B cell (primary cell): Measurements from ENCODE around the gene UCN2. TPM values are rescaled to one million over a fixed set of nuclear protein-coding genes. Genes with fewer than 3 reads are reported as not detected.

Experiments
- ATAC-seq: fragments of 200-7000 bp; cut with Tn5 transposase; one replicate; pipeline ENCODE4 v1.10.0; 2021; ENCODE audit warnings: low read depth, mild to moderate bottlenecking, moderate number of reproducible peaks, moderate library complexity
- CTCF ChIA-PET: fragments of 350-600 bp; sonication (Branson Sonifier 250); formaldehyde crosslinking; loops from one replicate; lab custom pipeline; 2021; ENCODE audit warnings: antibody characterized with exemption, inconsistent platforms; lab: Charles Lee
- POLR2A ChIA-PET: fragments of 350-600 bp; sonication (Branson Sonifier 250); formaldehyde crosslinking; loops from one replicate; lab custom pipeline; 2021; ENCODE audit warnings: antibody characterized with exemption; lab: Charles Lee
- DNase-seq: peaks from one replicate; pipeline ENCODE4 v3.0.0; 2013
- H2AFZ ChIP-seq: 2 replicates; pipeline ENCODE4 v1.6.1; 2012; ENCODE audit warnings: mild to moderate bottlenecking, low read depth, low read length; ENCODE audit not compliant: insufficient read depth, poor library complexity, severe bottlenecking
- H3K27ac ChIP-seq, 2 donors: 1 replicate in 1 of 2; 2 replicates in 1 of 2; pipeline ENCODE4 v1.5.1; 2012 to 2013; ENCODE audit warnings: low read length in 2 of 2, mild to moderate bottlenecking in 2 of 2, moderate library complexity in 1 of 2
- H3K27me3 ChIP-seq, 4 experiments: fragments of 200-600 bp in 1 of 4; sonication (generic) in 1 of 4; replicated peaks in 1 of 4; 1 replicate in 2 of 4; 2 replicates in 2 of 4; pipeline versions ENCODE4 v1.6.1 to v1.7.0; 2013 to 2016; ENCODE audit warnings: low read length in 3 of 4, mild to moderate bottlenecking in 2 of 4, mixed read lengths in 1 of 4, moderate library complexity in 1 of 4; ENCODE audit not compliant: insufficient read depth in 4 of 4, control insufficient read depth in 3 of 4; ENCODE audit errors: control extremely low read depth in 1 of 4
- H3K36me3 ChIP-seq, 2 experiments: replicated peaks in 1 of 2; 1 replicate in 1 of 2; 2 replicates in 1 of 2; pipeline versions ENCODE4 v1.6.1 to v1.7.1; 2013; ENCODE audit warnings: low read length in 1 of 2; ENCODE audit not compliant: insufficient read depth in 2 of 2, control insufficient read depth in 1 of 2; ENCODE audit errors: control extremely low read depth in 1 of 2, extremely low read depth in 1 of 2
- H3K4me1 ChIP-seq, 2 donors: fragments of 200-600 bp in 1 of 2; sonication (generic) in 1 of 2; 1 replicate in 1 of 2; 2 replicates in 1 of 2; pipeline versions ENCODE4 v1.5.1 to v1.6.1; 2013 to 2017; ENCODE audit warnings: low read length in 2 of 2; ENCODE audit not compliant: control insufficient read depth in 2 of 2, insufficient read depth in 2 of 2
- H3K4me2 ChIP-seq: replicated peaks from 2 replicates; pipeline ENCODE3; 2012; ENCODE audit warnings: mild to moderate bottlenecking, low read depth, low read length; ENCODE audit not compliant: poor library complexity, severe bottlenecking
- H3K4me3 ChIP-seq, 5 experiments: fragments of 200-600 bp in 1 of 5; sonication (generic) in 1 of 5; 1 replicate in 3 of 5; 2 replicates in 2 of 5; pipeline versions ENCODE4 v1.5.1 to v1.7.0; 2011 to 2016; ENCODE audit warnings: low read length in 4 of 5, mild to moderate bottlenecking in 4 of 5, low read depth in 2 of 5, control low read depth in 1 of 5, moderate library complexity in 1 of 5; ENCODE audit not compliant: insufficient read depth in 1 of 5; ENCODE audit errors: control extremely low read depth in 1 of 5, extremely low read depth in 1 of 5
- H3K79me2 ChIP-seq: fragments of 200-600 bp; sonication (generic); one replicate; pipeline ENCODE4 v1.6.0; 2016; ENCODE audit warnings: low read length; ENCODE audit not compliant: control insufficient read depth, insufficient read depth
- H3K9ac ChIP-seq: fragments of 200-600 bp; sonication (generic); 2 replicates; pipeline ENCODE4 v1.6.1; 2017; ENCODE audit warnings: mild to moderate bottlenecking, low read length, moderate library complexity
- H3K9me3 ChIP-seq, 3 donors: one replicate each; pipeline versions ENCODE4 v1.6.1 to v1.7.1; 2013; ENCODE audit warnings: low read length in 2 of 3; ENCODE audit not compliant: control insufficient read depth in 2 of 3, insufficient read depth in 1 of 3; ENCODE audit errors: control extremely low read depth in 1 of 3
- H4K20me1 ChIP-seq: 2 replicates; pipeline ENCODE4 v1.6.0; 2012; ENCODE audit warnings: mild to moderate bottlenecking, low read length; ENCODE audit not compliant: insufficient read depth, control insufficient read depth, poor library complexity, severe bottlenecking
- H3K27ac Mint-ChIP-seq: one replicate; pipeline ENCODE4 v1.8.0; 2021; ENCODE audit warnings: mixed read lengths
- H3K27me3 Mint-ChIP-seq: one replicate; pipeline ENCODE4 v1.8.0; 2021; ENCODE audit warnings: mixed read lengths
- H3K4me1 Mint-ChIP-seq: one replicate; pipeline ENCODE4 v1.8.0; 2021; ENCODE audit warnings: mixed read lengths
- H3K4me3 Mint-ChIP-seq: one replicate; pipeline ENCODE4 v1.8.0; 2021; ENCODE audit warnings: mixed read lengths
- H3K9me3 Mint-ChIP-seq: one replicate; pipeline ENCODE4 v1.8.0; 2022; ENCODE audit warnings: mixed read lengths; ENCODE audit not compliant: insufficient read depth
- EZH2 ChIP-seq: IDR thresholded peaks from 2 replicates; pipeline ENCODE4 v1.6.1; 2012; ENCODE audit warnings: borderline replicate concordance, low read depth, mild to moderate bottlenecking, moderate library complexity, low read length; ENCODE audit not compliant: insufficient read depth, poor library complexity, severe bottlenecking
- WGBS: methylation state at CpG from one replicate; pipeline ENCODE4 v1.1.5; 2013; ENCODE audit warnings: missing lambda C conversion rate; ENCODE audit not compliant: insufficient coverage; 5-methylcytosine and 5-hydroxymethylcytosine counted together
- intact Hi-C: fragments of 100-400 bp; cut with micrococcal nuclease; formaldehyde crosslinking; loops from one replicate; pipeline ENCODE4 v1.10.0; 2022
- polyA plus RNA-seq: library from polyadenylated mRNA; depleted of rRNA; stranded (reverse); fragments of >200 nt; gene quantifications from 2 replicates; pipeline ENCODE4 v1.2.3, GENCODE V29; 2012
- total RNA-seq, 2 donors: library from RNA; stranded (reverse); fragments of 120-200 nt in 1 of 2; gene quantifications; 1 replicate in 1 of 2; 2 replicates in 1 of 2; pipeline versions ENCODE4 v1.2.3 to v1.2.4, GENCODE V29; 2013 to 2022
- TF ChIP-seq, protein P1 (sequence below): fragments of 200-600 bp; IDR thresholded peaks from one replicate; pipeline ENCODE4 v1.8.0; 2022; ENCODE audit warnings: antibody characterized with exemption, mild to moderate bottlenecking

UCN2 gene
- total and polyA plus RNA-seq, 2 donors (not counting 1 experiment from before 2014, with no cell fraction given): not detected

GRCh38 chr3:48518069-48518468 lies 45.5 kb downstream of the UCN2 start:
- WGBS: 94% methylated on average over 6 of the region's 6 CpGs
- TF ChIP-seq, protein P1, sequence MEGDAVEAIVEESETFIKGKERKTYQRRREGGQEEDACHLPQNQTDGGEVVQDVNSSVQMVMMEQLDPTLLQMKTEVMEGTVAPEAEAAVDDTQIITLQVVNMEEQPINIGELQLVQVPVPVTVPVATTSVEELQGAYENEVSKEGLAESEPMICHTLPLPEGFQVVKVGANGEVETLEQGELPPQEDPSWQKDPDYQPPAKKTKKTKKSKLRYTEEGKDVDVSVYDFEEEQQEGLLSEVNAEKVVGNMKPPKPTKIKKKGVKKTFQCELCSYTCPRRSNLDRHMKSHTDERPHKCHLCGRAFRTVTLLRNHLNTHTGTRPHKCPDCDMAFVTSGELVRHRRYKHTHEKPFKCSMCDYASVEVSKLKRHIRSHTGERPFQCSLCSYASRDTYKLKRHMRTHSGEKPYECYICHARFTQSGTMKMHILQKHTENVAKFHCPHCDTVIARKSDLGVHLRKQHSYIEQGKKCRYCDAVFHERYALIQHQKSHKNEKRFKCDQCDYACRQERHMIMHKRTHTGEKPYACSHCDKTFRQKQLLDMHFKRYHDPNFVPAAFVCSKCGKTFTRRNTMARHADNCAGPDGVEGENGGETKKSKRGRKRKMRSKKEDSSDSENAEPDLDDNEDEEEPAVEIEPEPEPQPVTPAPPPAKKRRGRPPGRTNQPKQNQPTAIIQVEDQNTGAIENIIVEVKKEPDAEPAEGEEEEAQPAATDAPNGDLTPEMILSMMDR: no peak
- no peak for TF ChIP-seq EZH2
- Histone ChIP-seq H4K20me1 (no peaks in the 10 kb centered on the region), H3K27me3 (peaks cover 0 to 2% (median 0%) of the 10 kb centered on the region in 4 experiments), H3K4me2 (no peak overlapping the region), H3K4me3 (no peak overlapping the region), H3K27ac (no peak overlapping the region), H2AFZ (no peak overlapping the region), H3K79me2 (no peaks in the 10 kb centered on the region), H3K4me1 (peaks cover 0 to 8% of the 10 kb centered on the region in 2 donors), H3K9me3 (no peaks in the 10 kb centered on the region), H3K9ac (no peak overlapping the region), H3K36me3 (no peaks in the 10 kb centered on the region)
- Mint-ChIP-seq H3K27me3 (peaks cover 3% of the 10 kb centered on the region), H3K4me3 (no peak overlapping the region), H3K4me1 (peaks cover 4% of the 10 kb centered on the region), H3K9me3 (no peaks in the 10 kb centered on the region), H3K27ac (no peak overlapping the region)
- ATAC-seq: no peak
- ChIA-PET CTCF (no interaction called here), POLR2A (no interaction called here)
- intact Hi-C loops: no loop called here
- DNase-seq: no peak

- Histone ChIP-seq H3K36me3 (no peaks in the 10 kb centered on the region), H4K20me1 (no peaks in the 10 kb centered on the region), H3K4me3 (no peak overlapping the region), H3K9me3 (no peaks in the 10 kb centered on the region), H2AFZ (no peak overlapping the region), H3K4me2 (no peak overlapping the region), H3K27ac (no peak overlapping the region), H3K27me3 (peaks cover 0 to 4% (median 0%) of the 10 kb centered on the region in 4 experiments), H3K79me2 (no peaks in the 10 kb centered on the region), H3K9ac (no peak overlapping the region), H3K4me1 (peaks cover 0 to 8% of the 10 kb centered on the region in 2 donors)
- Mint-ChIP-seq H3K27ac (no peak overlapping the region), H3K4me1 (peaks cover 4% of the 10 kb centered on the region), H3K27me3 (peaks cover 3% of the 10 kb centered on the region), H3K9me3 (no peaks in the 10 kb centered on the region), H3K4me3 (no peak overlapping the region)
- POLR2A ChIA-PET: no interaction called here
- 90% methylated on average over 5 of the region's 8 CpGs for WGBS
- no peak for DNase-seq
- CTCF ChIA-PET: no interaction called here
- TF ChIP-seq, protein P1: no peak
- TF ChIP-seq EZH2: no peak
- ATAC-seq: no peak
- intact Hi-C loops: no loop called here
Observed at GRCh38 chr3:48516571-48516970, 47.0 kb downstream of the UCN2 start.
